ENCODE data around the gene C6orf52. TPM values are rescaled to one million over a fixed set of nuclear protein-coding genes. Genes with fewer than 3 reads are reported as not detected.
"Not testable (repeated sequence)": the region's sequence is repeated elsewhere in the genome, so short reads cannot be mapped to it uniquely, and the experiment has no call there.

C6orf52 gene
- total RNA-seq, 8 experiments from 2014 or later: 3.6 to 15.7 (median 11.3) TPM; not detected in 2

DNA sequence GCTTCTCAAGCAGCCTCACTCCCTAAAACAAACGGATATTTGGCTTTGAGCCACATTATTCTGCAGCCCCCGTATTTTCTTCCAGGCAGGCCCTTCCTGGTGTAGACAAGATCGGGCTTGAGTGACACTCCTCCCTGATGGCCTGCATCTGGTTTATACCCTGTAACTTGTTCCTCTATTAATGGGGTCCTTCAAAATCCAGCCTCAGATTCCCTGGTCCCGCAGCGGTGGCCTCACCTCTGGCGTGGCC is 28.1 kb upstream of the C6orf52 start:
- Histone ChIP-seq H3K4me1 (replicated peaks in 1 of 2) (peaks cover 14 to 16% of the 10 kb centered on the region in 2 donors), H3K27ac (peak overlapping the region; percentile 82 to 88), H3K4me3 (peak overlapping the region; percentile 55 to 77 (median 63))
- WGBS, 10 experiments: 0 to 33% (median 5%) methylated on average over 1 to 6 of the region's 6 CpGs; no CpG with 5 or more reads in 3 of the 10 experiments
- ATAC-seq (replicated peaks in 6 of 8): no peak
- in situ Hi-C loops (cut with MboI; ENCODE audit: low pct_unique_long_range_greater_than_20kb in 2 of 9, low sequenced_read_pairs in 9 of 9, unreplicated experiment in 9 of 9): no loop called here

DNA sequence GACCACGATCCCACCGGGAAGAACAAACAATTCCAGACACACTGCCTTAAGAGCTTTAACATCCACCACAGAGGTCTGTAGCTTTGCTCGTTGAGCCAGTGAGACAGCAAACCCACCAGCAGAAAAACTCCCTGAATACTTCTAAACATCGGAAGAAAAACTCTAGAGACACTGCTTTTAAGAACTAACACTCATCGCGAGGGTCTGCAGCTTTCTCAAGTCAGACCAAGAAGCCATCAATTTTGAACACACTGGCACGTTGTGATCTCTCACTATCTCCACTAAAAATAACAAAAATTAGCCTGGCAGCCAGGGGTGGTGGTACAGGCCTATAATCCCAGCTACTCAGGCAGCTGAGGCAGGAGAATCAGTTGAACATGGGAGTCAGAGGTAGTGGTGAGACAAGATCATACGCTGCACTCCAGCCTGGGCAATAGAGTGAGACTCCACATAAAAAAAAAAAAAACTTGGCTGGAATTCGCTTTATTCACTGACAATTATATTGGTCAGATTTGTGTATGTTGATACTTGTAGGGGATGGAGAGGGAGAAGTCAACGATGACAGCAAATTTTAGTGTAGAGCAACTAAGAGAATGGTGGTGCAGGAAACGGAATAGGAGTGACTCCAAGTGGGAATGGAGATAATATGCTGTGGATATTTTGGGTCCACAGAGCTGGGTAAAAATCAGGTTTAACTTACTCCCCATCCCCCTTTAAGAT is 27.6 kb upstream of the C6orf52 start:
- Histone ChIP-seq H3K27ac (peak overlapping the region; percentile 82 to 88), H3K4me1 (replicated peaks in 1 of 2) (peaks cover 14 to 16% of the 10 kb centered on the region in 2 donors), H3K4me3 (peak overlapping the region; percentile 55 to 77 (median 63))
- no peak for ATAC-seq (replicated peaks in 6 of 8)
- 65 to 100% (median 86%) methylated on average over 2 to 10 of the region's 11 CpGs; no CpG with 5 or more reads in 4 of the 10 experiments for WGBS, 10 experiments
- in situ Hi-C loops (cut with MboI; ENCODE audit: low pct_unique_long_range_greater_than_20kb in 2 of 9, low sequenced_read_pairs in 9 of 9, unreplicated experiment in 9 of 9): no loop called here

DNA sequence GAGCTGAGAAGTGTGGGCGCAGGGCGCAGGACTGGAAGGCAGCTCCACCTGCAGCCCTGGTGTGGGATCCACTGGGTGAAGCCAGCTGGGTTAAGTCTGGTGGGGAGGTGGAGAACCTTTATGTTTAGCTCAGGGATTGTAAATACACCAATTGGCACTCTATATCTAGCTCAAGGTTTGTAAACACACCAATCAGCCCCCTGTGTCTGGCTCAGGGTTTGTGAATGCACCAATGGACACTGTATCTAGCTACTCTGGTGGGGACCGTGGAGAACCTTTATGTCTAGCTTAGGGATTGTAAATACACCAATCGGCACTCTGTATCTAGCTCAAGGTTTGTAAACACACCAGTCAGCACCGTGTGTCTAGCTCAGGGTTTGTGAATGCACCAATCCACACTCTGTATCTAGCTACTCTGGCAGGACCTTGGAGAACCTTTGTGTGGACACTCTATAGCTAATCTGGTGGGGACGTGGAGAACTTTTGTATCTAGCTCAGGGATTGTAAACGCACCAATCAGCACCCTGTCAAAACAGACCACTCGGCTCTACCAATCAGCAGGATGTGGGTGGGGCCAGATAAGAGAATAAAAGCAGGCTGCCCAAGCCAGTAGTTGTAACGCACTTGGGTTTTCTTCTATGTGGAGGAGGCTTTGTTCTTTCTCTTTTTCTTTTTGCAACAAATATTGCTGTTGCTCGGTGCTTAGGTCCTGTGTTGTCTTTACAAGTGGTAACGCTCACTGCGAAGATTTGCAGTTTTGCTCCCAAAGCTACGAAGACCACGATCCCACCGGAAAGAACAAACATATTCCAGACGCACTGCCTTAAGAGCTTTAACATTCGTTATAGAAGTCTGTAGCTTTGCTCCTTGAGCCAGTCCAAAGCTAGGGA is 26.8 kb upstream of the C6orf52 start:
- H3K4me3 ChIP-seq; in situ Hi-C loops (cut with MboI; ENCODE audit: low pct_unique_long_range_greater_than_20kb in 2 of 9, low sequenced_read_pairs in 9 of 9, unreplicated experiment in 9 of 9); ATAC-seq (replicated peaks in 6 of 8): not testable (repeated sequence)
- peak overlapping the region in 1 of 2 donors; percentile 7 for H3K27ac ChIP-seq
- WGBS, 10 experiments: 60 to 100% (median 94%) methylated on average over 1 to 9 of the region's 17 CpGs; no CpG with 5 or more reads in 1 of the 10 experiments
- H3K4me1 ChIP-seq (replicated peaks in 1 of 2): peaks cover 14 to 16% of the 10 kb centered on the region in 2 donors

DNA sequence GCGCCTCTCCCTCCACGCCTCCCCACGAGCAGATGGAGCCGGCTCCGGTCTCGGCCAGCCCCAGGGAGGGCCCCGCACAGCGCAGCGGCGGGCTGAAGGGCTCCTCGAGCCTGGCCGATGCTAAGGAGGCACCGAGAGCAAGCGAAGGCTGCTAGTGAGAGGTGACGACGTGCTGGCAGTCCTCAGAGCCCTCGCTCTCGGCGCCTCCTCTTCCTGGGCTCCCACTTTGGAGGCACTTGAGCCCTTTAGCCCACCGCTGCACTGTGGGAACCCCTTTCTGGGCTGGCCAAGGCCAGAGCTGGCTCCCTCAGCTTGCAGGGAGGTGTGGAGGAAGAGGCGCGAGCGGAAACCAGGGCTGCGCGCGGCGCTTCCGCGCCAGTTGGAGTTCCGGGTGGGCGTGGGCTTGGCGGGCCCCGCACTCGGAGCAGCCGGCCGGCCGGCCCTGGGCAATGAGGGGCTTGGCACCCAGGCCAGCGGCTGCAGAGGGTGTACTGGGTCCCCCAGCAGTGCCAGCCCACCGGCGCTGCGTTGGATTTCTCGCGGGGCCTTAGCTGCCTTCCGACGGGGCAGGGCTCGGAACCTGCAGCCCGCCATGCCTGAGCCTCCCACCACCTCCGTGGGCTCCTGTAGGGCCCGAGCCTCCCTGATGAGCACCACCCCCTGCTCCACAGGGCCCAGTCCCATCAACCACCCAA is 26.0 kb upstream of the C6orf52 start:
- no peak overlapping the region for H3K27ac ChIP-seq
- WGBS, 10 experiments: 0 to 100% (median 100%) methylated on average over 2 to 7 of the region's 49 CpGs; no CpG with 5 or more reads in 7 of the 10 experiments
- in situ Hi-C loops (cut with MboI; ENCODE audit: low pct_unique_long_range_greater_than_20kb in 2 of 9, low sequenced_read_pairs in 9 of 9, unreplicated experiment in 9 of 9): no loop called here
- ATAC-seq (replicated peaks in 6 of 8): peak in 2 of 8 experiments; percentile 22 to 25
- H3K4me3 ChIP-seq: no peak overlapping the region
- H3K4me1 ChIP-seq (replicated peaks in 1 of 2): peaks cover 14 to 16% of the 10 kb centered on the region in 2 donors

DNA sequence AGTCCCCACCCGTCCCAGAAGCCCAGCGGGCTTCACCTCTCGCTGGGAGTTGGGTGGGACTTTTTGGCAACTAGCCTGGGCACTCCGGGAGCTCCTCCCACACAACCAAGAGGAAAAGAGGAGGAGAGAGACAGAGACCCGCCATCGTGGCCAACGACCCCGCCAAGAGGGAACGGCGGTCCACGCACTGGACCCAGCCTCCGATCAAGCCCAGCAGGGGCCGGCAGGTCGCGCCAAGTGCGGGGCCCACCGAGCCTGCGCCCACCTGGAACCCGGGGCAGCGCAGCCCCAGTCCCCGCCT is 25.5 kb upstream of the C6orf52 start:
- Histone ChIP-seq H3K4me1 (replicated peaks in 1 of 2) (peaks cover 14 to 16% of the 10 kb centered on the region in 2 donors), H3K4me3 (no peak overlapping the region), H3K27ac (no peak overlapping the region)
- in situ Hi-C loops (cut with MboI; ENCODE audit: low pct_unique_long_range_greater_than_20kb in 2 of 9, low sequenced_read_pairs in 9 of 9, unreplicated experiment in 9 of 9): no loop called here
- peak in 2 of 8 experiments; percentile 3 to 10 for ATAC-seq (replicated peaks in 6 of 8)
- WGBS, 10 experiments: 95% methylated on average over 4 of the region's 21 CpGs; no CpG with 5 or more reads in 9 of the 10 experiments

DNA sequence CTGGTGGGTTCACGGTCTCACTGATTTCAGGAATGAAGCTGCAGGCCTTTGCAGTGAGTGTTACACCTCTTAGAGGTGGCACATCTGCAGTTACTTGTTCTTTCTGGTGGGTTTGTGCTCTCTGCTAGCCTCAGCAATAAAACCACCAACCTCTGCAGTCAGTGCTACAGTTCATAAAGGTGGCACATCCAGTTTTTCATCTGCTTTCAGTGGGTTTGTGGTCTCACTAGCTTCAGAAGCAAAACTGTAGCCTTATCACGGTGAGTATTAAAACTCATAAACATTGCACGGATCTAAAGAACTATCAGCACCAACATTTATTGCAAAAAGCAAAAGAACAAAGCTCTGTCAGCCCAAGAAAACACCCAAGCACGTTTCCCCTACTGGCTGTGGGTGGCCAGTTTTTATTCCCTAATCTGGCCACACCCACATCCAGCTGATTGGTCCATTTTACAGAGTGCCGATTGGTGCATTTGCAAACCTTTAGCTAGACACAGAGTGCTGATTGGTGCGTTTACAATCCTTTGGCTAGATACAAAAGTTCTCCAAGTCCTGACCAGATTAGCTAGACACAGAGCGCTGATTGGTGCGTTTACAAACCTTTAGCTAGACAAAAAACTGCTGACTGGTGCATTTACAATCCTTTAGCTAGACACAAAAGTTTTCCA is 25.0 kb upstream of the C6orf52 start:
- WGBS, 10 experiments: 65 to 100% (median 81%) methylated on average over 1 to 7 of the region's 8 CpGs
- no peak overlapping the region for H3K4me3 ChIP-seq
- peak in 2 of 8 experiments; percentile 1 for ATAC-seq (replicated peaks in 6 of 8)
- no peak overlapping the region for H3K27ac ChIP-seq
- in situ Hi-C loops (cut with MboI; ENCODE audit: low pct_unique_long_range_greater_than_20kb in 2 of 9, low sequenced_read_pairs in 9 of 9, unreplicated experiment in 9 of 9): no loop called here
- peaks cover 14 to 16% of the 10 kb centered on the region in 2 donors for H3K4me1 ChIP-seq (replicated peaks in 1 of 2)

DNA sequence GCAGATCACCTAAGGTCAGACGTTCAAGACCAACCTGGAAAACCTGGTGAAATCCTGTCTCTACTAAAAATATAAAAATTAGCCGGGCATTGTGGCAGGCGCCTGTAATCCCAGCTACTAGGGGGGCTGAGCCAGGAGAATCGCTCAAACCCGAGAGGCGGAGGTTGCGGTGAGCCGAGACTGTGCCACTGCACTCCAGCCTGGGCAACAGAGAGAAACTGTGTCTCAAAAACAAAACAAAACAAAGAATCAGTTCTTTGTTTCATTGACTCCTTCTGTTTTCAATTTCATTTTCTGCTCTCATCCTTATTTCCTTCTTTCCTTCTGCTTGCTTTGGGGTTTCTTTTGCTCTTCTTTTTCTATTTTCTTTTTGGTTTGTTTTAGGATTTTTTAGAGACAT is 19.5 kb upstream of the C6orf52 start:
- Histone ChIP-seq H3K27ac (no peak overlapping the region), H3K4me3 (no peak overlapping the region), H3K4me1 (replicated peaks in 1 of 2) (no peaks in the 10 kb centered on the region)
- 33 to 92% (median 80%) methylated on average over 1 to 8 of the region's 8 CpGs for WGBS, 10 experiments
- in situ Hi-C loops (cut with MboI; ENCODE audit: low pct_unique_long_range_greater_than_20kb in 2 of 9, low sequenced_read_pairs in 9 of 9, unreplicated experiment in 9 of 9): no loop called here
- ATAC-seq (replicated peaks in 6 of 8): no peak

DNA sequence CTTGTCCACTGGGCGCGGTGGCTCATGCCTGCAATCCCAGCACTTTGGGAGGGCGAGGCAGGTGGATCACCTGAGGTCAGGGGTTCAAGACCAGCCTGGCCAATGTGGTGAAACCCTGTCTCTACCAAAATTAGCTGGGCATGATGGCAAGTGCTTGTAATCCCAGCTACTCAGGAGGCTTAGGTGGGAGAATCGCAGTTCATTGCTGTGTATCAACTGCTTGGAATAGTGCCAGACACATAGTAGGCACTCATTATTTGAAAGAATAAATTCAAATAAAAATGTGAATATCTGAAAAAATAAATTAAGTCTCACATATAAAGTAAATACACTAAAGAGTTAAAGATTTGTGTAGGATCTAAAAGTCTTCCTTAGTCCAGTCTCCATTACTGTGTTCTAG is 2.2 kb upstream of the C6orf52 start:
- Histone ChIP-seq H3K4me1 (replicated peaks in 1 of 2) (peaks cover 7 to 23% of the 10 kb centered on the region in 2 donors), H3K27ac (no peak overlapping the region), H3K4me3 (peak overlapping the region in 2 of 5 donors; percentile 87 to 89)
- WGBS, 10 experiments: 94 to 100% (median 98%) methylated on average over 1 to 4 of the region's 4 CpGs; no CpG with 5 or more reads in 4 of the 10 experiments
- ATAC-seq (replicated peaks in 6 of 8): no peak
- in situ Hi-C loops (cut with MboI; ENCODE audit: low pct_unique_long_range_greater_than_20kb in 2 of 9, low sequenced_read_pairs in 9 of 9, unreplicated experiment in 9 of 9): loop anchor here in 1 of 9 experiments (25.0 kb wide), 1 partner anchor 209 kb away; no protein-coding TSS in a partner anchor

DNA sequence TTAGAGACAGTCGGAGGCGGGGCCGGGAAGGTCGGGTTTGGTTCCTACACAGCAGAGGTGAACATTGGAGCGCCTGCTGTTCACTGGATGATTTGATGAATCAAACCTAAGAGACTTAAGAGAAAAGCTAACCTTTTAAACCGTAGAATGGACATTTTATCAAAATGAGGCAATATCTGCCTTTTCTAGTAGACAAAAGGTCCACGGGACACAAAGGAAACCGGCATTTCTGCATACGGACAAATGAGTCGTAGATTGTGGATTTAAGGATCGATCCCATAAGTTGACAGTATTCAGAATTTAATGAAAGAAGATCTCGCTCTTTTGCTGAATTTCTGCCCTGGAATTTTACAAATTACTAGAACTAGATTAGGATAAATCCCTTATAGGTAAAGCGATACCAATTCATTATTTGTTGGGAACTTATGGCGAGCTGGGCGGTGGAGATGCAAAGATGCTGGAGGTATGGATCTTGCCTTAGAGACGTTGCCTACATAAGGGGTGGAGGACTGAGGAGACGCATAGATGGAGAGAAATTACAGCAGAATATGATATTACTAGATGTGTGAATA is 756 bp upstream of the C6orf52 start:
- in situ Hi-C loops (cut with MboI; ENCODE audit: low pct_unique_long_range_greater_than_20kb in 2 of 9, low sequenced_read_pairs in 9 of 9, unreplicated experiment in 9 of 9): loop anchor here in 1 of 9 experiments (25.0 kb wide), 1 partner anchor 208 kb away; no protein-coding TSS in a partner anchor

DNA sequence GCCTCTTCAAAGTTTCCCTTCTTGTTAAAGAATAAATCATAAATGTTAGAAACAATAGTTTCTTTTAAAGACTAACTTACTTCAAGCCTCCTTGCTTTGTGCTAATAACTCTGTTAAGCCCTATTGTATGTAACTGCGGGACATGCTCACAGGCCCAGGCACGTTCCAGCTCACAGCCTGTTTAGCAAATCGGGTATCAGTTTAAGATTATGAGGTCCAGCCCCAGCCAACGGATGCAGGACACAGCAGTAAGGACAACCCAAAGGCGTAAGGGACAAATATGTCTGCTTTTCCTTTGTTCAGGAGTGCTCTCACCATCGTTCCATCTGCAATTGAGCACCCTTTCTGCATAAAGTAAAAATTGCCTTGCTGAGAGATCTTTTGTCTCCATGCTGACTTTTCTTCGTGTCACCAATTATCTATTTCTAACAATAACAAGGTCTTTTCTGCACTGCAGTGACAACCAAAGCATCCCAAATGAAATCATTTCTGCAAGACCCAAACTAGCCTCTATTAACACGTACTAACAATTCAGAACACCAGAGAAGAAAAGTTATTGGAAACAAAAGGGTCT is 1.4 kb downstream of the C6orf52 start:
- no peak for ATAC-seq (replicated peaks in 6 of 8)
- WGBS, 10 experiments: 66 to 100% (median 88%) methylated on average over 2 to 8 of the region's 8 CpGs
- in situ Hi-C loops (cut with MboI; ENCODE audit: low pct_unique_long_range_greater_than_20kb in 2 of 9, low sequenced_read_pairs in 9 of 9, unreplicated experiment in 9 of 9): loop anchor here in 1 of 9 experiments (25.0 kb wide), 1 partner anchor 206 kb away; no protein-coding TSS in a partner anchor
- Histone ChIP-seq H3K27ac (no peak overlapping the region), H3K4me3 (peak overlapping the region; percentile 56 to 89 (median 76)), H3K4me1 (replicated peaks in 1 of 2) (peaks cover 7 to 23% of the 10 kb centered on the region in 2 donors)

More for the DNA sequence above, 756 bp upstream of the C6orf52 start:
- no peak for ATAC-seq (replicated peaks in 6 of 8)
- peak overlapping the region; percentile 100 for H3K27ac ChIP-seq
- WGBS, 10 experiments: 0 to 4% (median 0%) methylated on average over 2 to 13 of the region's 17 CpGs
- H3K4me1 ChIP-seq (replicated peaks in 1 of 2): peaks cover 7 to 23% of the 10 kb centered on the region in 2 donors
- peak overlapping the region; percentile 56 to 89 (median 76) for H3K4me3 ChIP-seq

DNA sequence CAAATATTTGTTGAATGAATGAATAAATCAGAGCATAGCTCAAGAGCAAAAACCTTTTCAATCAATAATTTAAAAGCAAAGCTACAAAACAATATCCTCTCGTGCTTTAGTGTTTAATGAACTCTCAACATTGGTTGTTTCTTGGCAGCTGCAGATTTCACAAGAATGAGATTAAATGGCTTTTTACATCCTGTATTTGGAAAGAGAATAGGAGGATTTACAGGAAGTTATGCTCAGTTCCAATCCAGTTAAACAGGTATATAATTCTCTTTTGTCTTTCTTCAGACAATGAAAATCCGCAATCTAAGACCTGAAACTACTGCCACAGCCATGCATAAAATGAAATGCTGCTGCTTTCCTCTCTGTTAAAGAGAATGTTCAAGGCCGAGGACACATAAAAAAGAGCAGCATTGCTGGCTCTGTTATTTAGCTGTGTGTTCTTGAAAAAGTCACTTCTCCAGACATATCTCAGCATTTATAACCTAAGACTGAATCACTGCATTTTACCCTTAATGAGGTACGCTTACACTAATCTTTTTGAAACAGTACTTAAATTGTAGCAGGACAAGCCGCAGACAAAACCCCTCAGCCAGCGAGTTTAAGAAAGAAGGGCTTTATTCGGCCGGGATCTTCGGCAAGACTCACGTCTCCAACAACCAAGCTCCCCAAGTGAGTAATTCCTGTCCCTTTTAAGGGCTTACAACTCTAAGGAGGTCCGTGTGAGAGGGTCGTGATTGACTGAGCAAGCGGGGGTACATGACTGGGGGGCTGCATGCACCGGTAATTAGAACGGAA is 3.6 kb downstream of the C6orf52 start:
- in situ Hi-C loops (cut with MboI; ENCODE audit: low pct_unique_long_range_greater_than_20kb in 2 of 9, low sequenced_read_pairs in 9 of 9, unreplicated experiment in 9 of 9): loop anchor here in 1 of 9 experiments (25.0 kb wide), 1 partner anchor 204 kb away; no protein-coding TSS in a partner anchor
- no peak overlapping the region for H3K27ac ChIP-seq
- H3K4me1 ChIP-seq (replicated peaks in 1 of 2): peaks cover 0 to 14% of the 10 kb centered on the region in 2 donors
- 53 to 100% (median 80%) methylated on average over 1 to 10 of the region's 15 CpGs; no CpG with 5 or more reads in 1 of the 10 experiments for WGBS, 10 experiments
- no peak overlapping the region for H3K4me3 ChIP-seq
- ATAC-seq (replicated peaks in 6 of 8): no peak

Data from motor neuron (in vitro differentiated cells).